BJ (cell line): ENCODE measurements around the gene ITCH. TPM values are rescaled to one million over a fixed set of nuclear protein-coding genes. Genes with fewer than 3 reads are reported as not detected.

Experiments
- CTCF ChIA-PET: fragments of 350-600 bp; formaldehyde crosslinking; extraction: SDS; loops from one replicate; lab custom pipeline; 2021; ENCODE audit warnings: antibody characterized with exemption, inconsistent platforms; lab: Yijun Ruan, JAX
- POLR2A ChIA-PET: fragments of 300-600 bp; sonication (Branson Sonifier 250); formaldehyde crosslinking; extraction: SDS; loops from one replicate; lab custom pipeline; 2021; ENCODE audit warnings: antibody characterized with exemption; lab: Charles Lee
- DNase-seq: peaks from one replicate; pipeline ENCODE4 v3.0.0-alpha.2; 2011; ENCODE audit warnings: low read depth
- H3K27me3 ChIP-seq: 2 replicates; pipeline ENCODE4 v1.6.0; 2011; ENCODE audit warnings: low read length; ENCODE audit not compliant: control insufficient read depth, insufficient read depth
- H3K36me3 ChIP-seq: 2 replicates; pipeline ENCODE4 v1.5.1; 2011; ENCODE audit warnings: low read length; ENCODE audit not compliant: control insufficient read depth, insufficient read depth
- H3K4me3 ChIP-seq: 2 replicates; pipeline ENCODE4 v1.5.1; 2011; ENCODE audit warnings: low read depth, mild to moderate bottlenecking, control low read depth, low read length
- CTCF ChIP-seq: IDR thresholded peaks from 2 replicates; pipeline ENCODE4 v1.5.1; 2011; ENCODE audit warnings: low read depth, mild to moderate bottlenecking, control low read depth, inconsistent platforms, low read length, moderate library complexity; ENCODE audit not compliant: insufficient read depth
- polyA plus RNA-seq: library from polyadenylated mRNA; depleted of rRNA; stranded (reverse); fragments of >200 nt; gene quantifications from 2 replicates; pipeline ENCODE4 v1.2.3, GENCODE V29; 2011

The ITCH gene
- polyA plus RNA-seq, 1 experiment = 7.8 TPM

- Histone ChIP-seq H3K36me3 (peaks cover 2% of the 10 kb centered on the region), H3K4me3 (no peak overlapping the region), H3K27me3 (no peaks in the 10 kb centered on the region)
- CTCF ChIA-PET = no interaction called here
- DNase-seq = no peak
- TF ChIP-seq CTCF = no peak
- POLR2A ChIA-PET = no interaction called here
These were observed 137.8 kb downstream of the ITCH start for GRCh38 chr20:34500823-34501222.

- POLR2A ChIA-PET = no interaction called here
- H3K27me3 ChIP-seq = no peaks in the 10 kb centered on the region
- TF ChIP-seq CTCF = no peak
- H3K36me3 ChIP-seq = peaks cover 6% of the 10 kb centered on the region
- no peak for DNase-seq
- H3K4me3 ChIP-seq = no peak overlapping the region
- CTCF ChIA-PET = interaction anchor here (1.3 to 1.6 kb wide), 2 partner anchors 9 to 194 kb away, joined by 5 to 9 read pairs; partner anchors contain the start of gene DYNLRB1
These were observed 143.4 kb downstream of the ITCH start for GRCh38 chr20:34506480-34506879.

DNA sequence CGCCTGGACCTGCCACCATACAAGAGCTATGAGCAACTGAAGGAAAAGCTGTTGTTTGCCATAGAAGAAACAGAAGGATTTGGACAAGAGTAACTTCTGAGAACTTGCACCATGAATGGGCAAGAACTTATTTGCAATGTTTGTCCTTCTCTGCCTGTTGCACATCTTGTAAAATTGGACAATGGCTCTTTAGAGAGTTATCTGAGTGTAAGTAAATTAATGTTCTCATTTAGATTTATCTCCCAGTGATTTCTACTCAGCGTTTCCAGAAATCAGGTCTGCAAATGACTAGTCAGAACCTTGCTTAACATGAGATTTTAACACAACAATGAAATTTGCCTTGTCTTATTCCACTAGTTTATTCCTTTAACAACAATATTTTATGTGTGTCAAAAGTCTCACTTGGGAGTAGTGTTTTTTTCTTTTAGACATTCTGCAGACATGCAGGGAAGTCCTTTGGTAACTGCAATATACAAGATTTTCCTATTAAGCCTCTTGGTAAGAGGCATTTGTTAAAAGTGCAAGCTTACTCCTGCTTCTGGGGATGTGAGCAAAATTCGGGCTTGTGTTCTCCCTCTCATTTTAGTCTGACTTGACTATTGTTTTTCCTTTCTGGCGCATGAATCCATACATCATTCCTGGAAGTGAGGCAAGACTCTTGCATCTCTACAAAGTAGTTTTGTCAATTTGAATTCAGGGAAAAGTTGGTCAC lies 144.8 kb downstream of the ITCH start:
- ChIA-PET CTCF (no interaction called here), POLR2A (no interaction called here)
- no peak for TF ChIP-seq CTCF
- Histone ChIP-seq H3K27me3 (no peaks in the 10 kb centered on the region), H3K4me3 (no peak overlapping the region), H3K36me3 (peaks cover 7% of the 10 kb centered on the region)
- DNase-seq = no peak

GRCh38 chr20:34510575-34510974 lies 147.5 kb downstream of the ITCH start:
- CTCF ChIA-PET = no interaction called here
- Histone ChIP-seq H3K4me3 (no peak overlapping the region), H3K27me3 (no peaks in the 10 kb centered on the region), H3K36me3 (peaks cover 4% of the 10 kb centered on the region)
- DNase-seq = no peak
- no peak for TF ChIP-seq CTCF
- POLR2A ChIA-PET = no interaction called here

DNA sequence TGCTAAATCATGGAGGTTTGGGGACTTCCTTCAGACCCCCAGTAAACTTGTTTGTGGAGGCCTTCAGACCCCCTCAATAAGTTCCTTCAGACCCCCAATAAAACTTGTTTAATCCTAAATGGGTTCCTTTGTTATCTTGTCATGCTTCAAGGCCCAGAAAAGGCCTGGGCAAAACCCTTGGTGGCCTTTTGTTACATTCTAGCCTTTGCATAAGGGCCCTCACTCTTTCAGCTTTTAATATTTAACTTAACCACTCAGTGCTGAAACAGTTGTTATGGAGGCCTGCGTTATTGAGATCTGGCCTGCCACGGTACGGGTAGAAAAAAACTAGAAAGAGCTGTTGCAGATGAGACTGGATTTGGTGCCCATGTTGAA lies 148.8 kb downstream of the ITCH start:
- ChIA-PET POLR2A (no interaction called here), CTCF (interaction anchor here (0.8 to 9.3 kb wide), 2 partner anchors 11 to 199 kb away, joined by 3 to 63 read pairs; no protein-coding TSS in a partner anchor)
- H3K4me3 ChIP-seq = no peak overlapping the region
- TF ChIP-seq CTCF = no peak
- no peaks in the 10 kb centered on the region for H3K27me3 ChIP-seq
- peaks cover 4% of the 10 kb centered on the region for H3K36me3 ChIP-seq
- DNase-seq = no peak
